HepG2 (cell line): ENCODE measurements around the gene DNAAF8. TPM values are rescaled to one million over a fixed set of nuclear protein-coding genes. Genes with fewer than 3 reads are reported as not detected.

ENCODE experiments used
- BRCA1 ChIP-seq: sonication (generic); formaldehyde crosslinking; IDR thresholded peaks from 2 replicates; pipeline ENCODE4 v1.4.0; 2020; ENCODE audit warnings: missing genetic modification reagents
- HNRNPK ChIP-seq: fragments of 200-400 bp; formaldehyde crosslinking; IDR thresholded peaks from 2 replicates; pipeline ENCODE4 v1.6.1; 2018; ENCODE audit warnings: low read length, low read depth, moderate library complexity, mild to moderate bottlenecking; ENCODE audit not compliant: poor library complexity, severe bottlenecking
- IRF1 ChIP-seq: sonication (generic); formaldehyde crosslinking; IDR thresholded peaks from 2 replicates; pipeline ENCODE4 v1.4.0; 2020; ENCODE audit warnings: low read depth, mild to moderate bottlenecking, missing genetic modification reagents
- MAF1 ChIP-seq: sonication (generic); formaldehyde crosslinking; IDR thresholded peaks from 2 replicates; pipeline ENCODE4 v1.5.0; 2020; ENCODE audit warnings: missing genetic modification reagents, borderline replicate concordance
- MLLT10 ChIP-seq: sonication (generic); formaldehyde crosslinking; IDR thresholded peaks from 2 replicates; pipeline ENCODE4 v1.4.0; 2020; ENCODE audit warnings: missing genetic modification reagents
- PRMT3 ChIP-seq: sonication (generic); formaldehyde crosslinking; IDR thresholded peaks from 2 replicates; pipeline ENCODE4 v1.8.1; 2022; ENCODE audit warnings: low read depth, mild to moderate bottlenecking, moderate library complexity, missing genetic modification reagents, borderline replicate concordance
- SRY ChIP-seq: sonication (generic); formaldehyde crosslinking; IDR thresholded peaks from 2 replicates; pipeline ENCODE4 v1.8.0; 2022; ENCODE audit warnings: mild to moderate bottlenecking, missing genetic modification reagents
- TARDBP ChIP-seq: sonication (generic); formaldehyde crosslinking; IDR thresholded peaks from 2 replicates; pipeline ENCODE4 v1.8.0; 2022; ENCODE audit warnings: mild to moderate bottlenecking, missing genetic modification reagents
- TEF ChIP-seq: sonication (generic); formaldehyde crosslinking; IDR thresholded peaks from 2 replicates; pipeline ENCODE4 v1.5.0; 2020; ENCODE audit warnings: missing genetic modification reagents
- TP53 ChIP-seq: sonication (generic); formaldehyde crosslinking; conservative IDR thresholded peaks from 2 replicates; pipeline ENCODE4 v1.4.0; 2020; ENCODE audit warnings: missing genetic modification reagents
- ZBTB37 ChIP-seq: sonication (generic); formaldehyde crosslinking; IDR thresholded peaks from 2 replicates; pipeline ENCODE4 v1.4.0; 2020; ENCODE audit warnings: mild to moderate bottlenecking, missing genetic modification reagents
- ZBTB8A ChIP-seq: sonication (generic); formaldehyde crosslinking; IDR thresholded peaks from 2 replicates; pipeline ENCODE4 v1.4.0; 2020; ENCODE audit warnings: mild to moderate bottlenecking, low read depth, missing genetic modification reagents, borderline replicate concordance
- ZNF17 ChIP-seq: sonication (generic); formaldehyde crosslinking; IDR thresholded peaks from 2 replicates; pipeline ENCODE4 v1.5.0; 2020; ENCODE audit warnings: mild to moderate bottlenecking, missing genetic modification reagents
- ZNF260 ChIP-seq: sonication (generic); formaldehyde crosslinking; IDR thresholded peaks from 2 replicates; pipeline ENCODE4 v1.4.0; 2020; ENCODE audit warnings: missing genetic modification reagents, low read depth, mild to moderate bottlenecking, borderline replicate concordance
- ZNF33A ChIP-seq: sonication (generic); formaldehyde crosslinking; IDR thresholded peaks from 2 replicates; pipeline ENCODE4 v1.5.1; 2020; ENCODE audit warnings: missing genetic modification reagents, mild to moderate bottlenecking, moderate library complexity, borderline replicate concordance
- ZNF557 ChIP-seq: sonication (generic); formaldehyde crosslinking; IDR thresholded peaks from 2 replicates; pipeline ENCODE4 v1.4.0; 2020; ENCODE audit warnings: missing genetic modification reagents
- ZNF619 ChIP-seq: sonication (generic); formaldehyde crosslinking; IDR thresholded peaks from 2 replicates; pipeline ENCODE4 v1.4.0; 2020; ENCODE audit warnings: mild to moderate bottlenecking, missing genetic modification reagents
- ZXDC ChIP-seq: sonication (generic); formaldehyde crosslinking; IDR thresholded peaks from 2 replicates; pipeline ENCODE4 v1.5.0; 2020; ENCODE audit warnings: mild to moderate bottlenecking, missing genetic modification reagents
- polyA plus RNA-seq, 8 experiments: library from polyadenylated mRNA; depleted of rRNA in 3 of 8; stranded (reverse) in 7 of 8; unstranded in 1 of 8; fragments of >200 nt; fragmentation: Illumina TruSeq in 4 of 8; extraction: Trizol in 4 of 8; gene quantifications; 2 replicates each; pipeline versions ENCODE4 v1.2.1 to v1.2.3, GENCODE V29; 2011 to 2016; ENCODE audit warnings: low read depth in 4 of 8, missing spikeins in 1 of 8, mixed read lengths in 1 of 8; ENCODE audit not compliant: insufficient read depth in 1 of 8
- total RNA-seq, 5 experiments: library from RNA; depleted of rRNA; stranded (reverse); fragments of >200 nt; fragmentation: Illumina TruSeq; extraction: Trizol; gene quantifications; 2 replicates each; pipeline ENCODE4 v1.2.3, GENCODE V29; 2016; ENCODE audit warnings: low read depth in 1 of 5

DNAAF8 gene
- total and polyA plus RNA-seq, 2 of the 13 experiments (the other 11 are each of a cell fraction or from before 2014, with no cell fraction given), result 0.44 TPM; not detected in 1

GRCh38 chr16:4768549-4769305 lies 34.4 kb downstream of the DNAAF8 start (continued):
- no peak for TF ChIP-seq ZXDC (CRISPR knock-in tag)
- no peak for TF ChIP-seq MAF1 (CRISPR knock-in tag)
- no peak for TF ChIP-seq ZNF33A (CRISPR knock-in tag)
- TF ChIP-seq MLLT10 (CRISPR knock-in tag), result no peak
- no peak for TF ChIP-seq ZNF17 (CRISPR knock-in tag)
- no peak for TF ChIP-seq ZBTB8A (CRISPR knock-in tag)
- TF ChIP-seq ZNF557 (CRISPR knock-in tag), result no peak
- no peak for TF ChIP-seq ZNF619 (CRISPR knock-in tag)
- no peak for TF ChIP-seq ZBTB37 (CRISPR knock-in tag)
- TF ChIP-seq PRMT3 (CRISPR knock-in tag), result peak; percentile 7; the same call in 1 of the 2 replicates
- TF ChIP-seq ZNF260 (CRISPR knock-in tag), result no peak
- TF ChIP-seq HNRNPK, result no peak
- TF ChIP-seq TARDBP (CRISPR knock-in tag), result peak; percentile 32
- TF ChIP-seq TEF, result no peak
- no peak; the same call in 1 of the 2 replicates for TF ChIP-seq BRCA1 (CRISPR knock-in tag)
- TF ChIP-seq TP53, result no peak
- TF ChIP-seq IRF1 (CRISPR knock-in tag), result no peak
- no peak for TF ChIP-seq SRY (CRISPR knock-in tag)
